ENCODE measurements around the gene CT55.
"Not testable (repeated sequence)": the region's sequence is repeated elsewhere in the genome, so short reads cannot be mapped to it uniquely, and the experiment has no call there.

CT55 gene

GRCh38 chrX:135193740-135194139, 22.5 kb upstream of the CT55 start:
- H3K36me3 ChIP-seq (ENCODE audit: control insufficient read depth, insufficient read depth, low read length): no peaks in the 10 kb centered on the region
- no peak for DNase-seq (ENCODE audit: extremely low read depth, insufficient read length)
- H3K4me3 ChIP-seq (replicated peaks; ENCODE audit: low read depth, low read length): no peak overlapping the region
- TF ChIP-seq CTCF (IDR thresholded peaks at IDR 0.05; ENCODE audit: insufficient read depth, low read length, poor library complexity, severe bottlenecking): no peak
- H3K27me3 ChIP-seq (replicated peaks; ENCODE audit: control insufficient read depth, insufficient read depth, low read length): no peaks in the 10 kb centered on the region

GRCh38 chrX:135191838-135192237, 20.6 kb upstream of the CT55 start:
- Histone ChIP-seq H3K27me3 (replicated peaks; ENCODE audit: control insufficient read depth, insufficient read depth, low read length) (no peaks in the 10 kb centered on the region), H3K4me3 (replicated peaks; ENCODE audit: low read depth, low read length) (no peak overlapping the region), H3K36me3 (ENCODE audit: control insufficient read depth, insufficient read depth, low read length) (no peaks in the 10 kb centered on the region)
- TF ChIP-seq CTCF (IDR thresholded peaks at IDR 0.05; ENCODE audit: insufficient read depth, low read length, poor library complexity, severe bottlenecking): no peak
- no peak for DNase-seq (ENCODE audit: extremely low read depth, insufficient read length)

GRCh38 chrX:135185795-135186443, 14.7 kb upstream of the CT55 start:
- no peak for DNase-seq (ENCODE audit: extremely low read depth, insufficient read length)
- TF ChIP-seq CTCF (IDR thresholded peaks at IDR 0.05; ENCODE audit: insufficient read depth, low read length, poor library complexity, severe bottlenecking): peak; percentile 70
- Histone ChIP-seq H3K27me3 (replicated peaks; ENCODE audit: control insufficient read depth, insufficient read depth, low read length) (no peaks in the 10 kb centered on the region), H3K4me3 (replicated peaks; ENCODE audit: low read depth, low read length) (no peak overlapping the region), H3K36me3 (ENCODE audit: control insufficient read depth, insufficient read depth, low read length) (no peaks in the 10 kb centered on the region)

- Histone ChIP-seq H3K4me3 (replicated peaks; ENCODE audit: low read depth, low read length) (no peak overlapping the region), H3K27me3 (replicated peaks; ENCODE audit: control insufficient read depth, insufficient read depth, low read length) (no peaks in the 10 kb centered on the region), H3K36me3 (ENCODE audit: control insufficient read depth, insufficient read depth, low read length) (no peaks in the 10 kb centered on the region)
- no peak for TF ChIP-seq CTCF (IDR thresholded peaks at IDR 0.05; ENCODE audit: insufficient read depth, low read length, poor library complexity, severe bottlenecking)
- DNase-seq (ENCODE audit: extremely low read depth, insufficient read length): no peak
Observed at GRCh38 chrX:135178636-135179035, 7.4 kb upstream of the CT55 start.

- no peaks in the 10 kb centered on the region for H3K36me3 ChIP-seq (ENCODE audit: control insufficient read depth, insufficient read depth, low read length)
- DNase-seq (ENCODE audit: extremely low read depth, insufficient read length): no peak
- no peak for TF ChIP-seq CTCF (IDR thresholded peaks at IDR 0.05; ENCODE audit: insufficient read depth, low read length, poor library complexity, severe bottlenecking)
- no peak overlapping the region for H3K4me3 ChIP-seq (replicated peaks; ENCODE audit: low read depth, low read length)
- no peaks in the 10 kb centered on the region for H3K27me3 ChIP-seq (replicated peaks; ENCODE audit: control insufficient read depth, insufficient read depth, low read length)
Observed at GRCh38 chrX:135170468-135170867, 730 bp downstream of the CT55 start.

GRCh38 chrX:135169534-135169933, 1.7 kb downstream of the CT55 start:
- not testable (repeated sequence) for H3K36me3 ChIP-seq (ENCODE audit: control insufficient read depth, insufficient read depth, low read length); H3K4me3 ChIP-seq (replicated peaks; ENCODE audit: low read depth, low read length); H3K27me3 ChIP-seq (replicated peaks; ENCODE audit: control insufficient read depth, insufficient read depth, low read length); DNase-seq (ENCODE audit: extremely low read depth, insufficient read length)

All from GM06990 (cell line).